ENCODE results near the gene AKAP8. TPM values are rescaled to one million over a fixed set of nuclear protein-coding genes. Genes with fewer than 3 reads are reported as not detected.
A peak's percentile ranks its signal among the peaks of the same experiment; 100 is the strongest.
"Not testable (repeated sequence)": the region's sequence is repeated elsewhere in the genome, so short reads cannot be mapped to it uniquely, and the experiment has no call there.

AKAP8 gene
- total RNA-seq, 2 experiments from 2014 or later = 54.5 to 57.1 TPM

DNA sequence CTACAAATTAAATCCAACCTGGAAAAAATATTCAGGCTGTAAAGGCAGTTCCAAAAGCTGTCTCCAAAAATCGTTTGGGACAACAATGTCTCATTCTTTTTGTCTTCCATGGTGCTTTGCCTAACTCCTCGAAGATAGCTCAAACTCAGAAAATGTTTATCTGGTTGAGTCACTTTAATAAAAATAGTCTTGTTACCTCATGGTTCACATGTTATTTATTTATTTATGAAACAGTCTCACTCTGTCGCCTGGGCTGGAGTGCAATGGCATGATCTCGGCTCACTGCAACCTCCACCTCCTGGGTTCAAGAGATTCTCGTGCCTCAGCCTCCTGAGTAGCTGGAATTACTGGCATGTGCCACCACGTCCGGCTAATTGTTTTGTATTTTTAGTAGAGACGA lies 42.4 kb downstream of the AKAP8 start:
- Mint-ChIP-seq H3K36me3 (ENCODE audit: low read depth) (no peaks in the 10 kb centered on the region), H3K9me3 (no peaks in the 10 kb centered on the region), H3K4me1 (peaks cover 8% of the 10 kb centered on the region), H3K27me3 (no peaks in the 10 kb centered on the region), H3K27ac (no peak overlapping the region), H3K4me3 (no peak overlapping the region)
- ChIA-PET POLR2A (no interaction called here), CTCF (interaction anchor here (0.6 to 1.4 kb wide), 4 partner anchors 13 to 215 kb away, joined by 3 to 6 read pairs (median 4); no protein-coding TSS in a partner anchor)
- no peak for DNase-seq

DNA sequence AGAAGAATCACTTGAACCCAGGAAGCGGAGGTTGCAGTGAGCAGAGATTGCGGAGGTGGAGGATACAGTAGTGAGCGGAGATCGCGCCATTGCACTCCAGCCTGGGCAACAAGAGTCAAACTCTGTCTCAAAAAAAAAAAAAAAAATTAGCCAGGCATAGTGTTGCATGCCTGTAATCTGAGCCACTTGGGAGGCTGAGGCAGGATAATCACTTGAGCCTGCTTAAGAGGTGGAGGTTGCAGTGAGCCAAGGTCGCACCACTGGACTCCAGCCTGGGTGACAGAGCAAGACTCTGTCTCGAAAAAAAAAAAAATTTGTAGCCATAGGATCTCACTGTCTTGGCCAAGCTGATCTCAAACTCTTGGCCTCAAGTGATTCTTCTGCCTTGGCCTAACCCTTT lies 43.6 kb downstream of the AKAP8 start:
- DNase-seq; H3K4me3 Mint-ChIP-seq; POLR2A ChIA-PET; H3K9me3 Mint-ChIP-seq; H3K27me3 Mint-ChIP-seq; H3K4me1 Mint-ChIP-seq; H3K27ac Mint-ChIP-seq; H3K36me3 Mint-ChIP-seq (ENCODE audit: low read depth): not testable (repeated sequence)
- CTCF ChIA-PET = interaction anchor here (0.7 kb wide), 1 partner anchor 750 kb away, joined by 4 read pairs; no protein-coding TSS in a partner anchor

DNA sequence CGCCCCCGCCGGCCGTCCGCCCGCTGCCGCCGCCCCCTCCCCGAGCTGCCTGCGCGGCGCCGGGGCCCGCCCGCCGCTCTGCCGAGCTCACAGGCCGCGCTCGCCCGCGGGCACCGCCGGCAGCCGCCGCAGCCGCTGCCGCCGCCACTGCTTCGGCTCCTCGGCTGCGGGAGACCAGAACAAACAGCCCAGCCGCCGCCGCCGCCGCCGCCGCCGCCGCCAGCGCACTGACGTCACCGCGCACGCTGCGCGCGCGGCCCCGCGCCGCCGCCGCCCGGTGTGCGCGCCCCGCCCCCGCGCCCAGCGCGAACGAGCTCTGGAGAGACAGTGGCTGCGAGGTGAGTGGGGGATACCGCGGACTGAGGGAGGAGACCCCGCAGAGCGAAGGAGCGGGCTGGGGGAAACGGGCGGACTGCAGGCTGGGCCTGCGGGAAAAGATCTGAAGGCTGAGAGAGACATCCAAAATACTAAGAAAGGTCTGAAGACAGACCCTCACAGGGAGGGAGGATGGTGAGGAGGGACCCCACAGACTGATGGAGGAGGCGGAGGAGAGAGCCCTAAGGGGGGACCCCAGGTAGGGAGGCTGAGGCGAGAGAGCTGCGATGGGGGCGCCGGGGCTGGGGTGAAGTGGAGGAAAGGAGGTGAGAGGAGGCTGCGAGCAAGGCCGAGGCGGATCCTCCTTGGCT lies 47.1 kb downstream of the AKAP8 start, which contains the start of gene BRD4:
TSS of gene BRD4 (minus strand) at position 229 of the 686 bp plus-strand sequence. CDS start 59,440 bp downstream, outside the sequence.
- Mint-ChIP-seq H3K4me1 (peaks cover 40% of the 10 kb centered on the region), H3K4me3 (peak within 1 kb of the TSS; percentile 95), H3K9me3 (no peaks in the 10 kb centered on the region), H3K27me3 (no peaks in the 10 kb centered on the region), H3K36me3 (ENCODE audit: low read depth) (peaks cover 9% of the 10 kb centered on the region), H3K27ac (peak within 1 kb of the TSS; percentile 94)
- DNase-seq = peak; percentile 74
- ChIA-PET CTCF (interaction anchor here (0.7 to 1.8 kb wide), 4 partner anchors 11 to 223 kb away, joined by 3 to 4 read pairs (median 3); no protein-coding TSS in a partner anchor), POLR2A (no interaction called here)

DNA sequence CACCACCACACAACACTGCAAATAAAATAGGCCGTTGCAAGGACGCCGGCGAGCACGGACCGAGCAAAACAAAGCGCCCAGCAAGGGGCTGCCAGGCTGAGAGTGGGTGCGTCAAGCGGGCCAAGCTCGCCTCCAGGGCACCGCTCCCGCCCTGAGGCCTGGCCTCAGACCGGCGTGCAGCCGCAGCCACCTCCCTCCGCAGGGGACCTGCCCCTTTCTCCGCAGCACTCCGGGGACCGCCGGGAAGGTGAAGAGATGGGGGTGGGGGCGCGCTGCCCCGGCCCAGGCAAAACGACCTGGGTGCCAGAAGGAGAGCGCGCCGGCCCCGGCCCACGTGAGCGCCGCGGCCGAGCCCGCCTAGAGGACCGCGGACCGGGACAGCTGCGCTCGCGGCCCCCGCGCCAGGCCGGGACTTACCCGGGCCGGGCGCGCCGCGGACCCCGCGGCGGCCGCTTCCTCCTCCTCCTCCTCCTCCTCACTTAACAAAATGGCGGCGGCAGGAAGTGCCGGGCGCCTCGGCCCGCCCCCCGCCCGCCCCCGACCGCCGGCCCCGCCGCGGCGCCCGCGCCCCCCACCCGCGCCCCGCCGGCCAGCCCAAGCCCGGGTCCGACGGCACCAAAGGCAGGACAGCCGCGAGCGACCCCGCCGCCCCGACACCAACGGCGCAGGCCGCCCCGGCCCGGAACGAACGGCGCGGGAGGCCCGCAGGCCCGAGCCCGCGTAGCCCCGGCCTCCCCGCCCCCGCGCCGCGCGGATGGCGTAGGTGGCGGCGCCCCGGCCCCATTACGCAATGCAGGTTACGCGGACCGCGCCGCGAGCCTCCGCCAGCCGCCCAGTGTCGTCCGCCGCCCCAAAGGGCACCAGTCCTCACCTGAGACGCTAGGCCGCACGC lies 47.9 kb downstream of the AKAP8 start:
- peak; percentile 61 for DNase-seq
- H3K9me3 Mint-ChIP-seq = no peaks in the 10 kb centered on the region
- H3K27me3 Mint-ChIP-seq = no peaks in the 10 kb centered on the region
- H3K36me3 Mint-ChIP-seq (ENCODE audit: low read depth) = peaks cover 13% of the 10 kb centered on the region
- POLR2A ChIA-PET = no interaction called here
- H3K4me3 Mint-ChIP-seq = peak overlapping the region; percentile 95
- peak overlapping the region; percentile 91 for H3K27ac Mint-ChIP-seq
- CTCF ChIA-PET = interaction anchor here (0.7 to 1.3 kb wide), 3 partner anchors 51 to 224 kb away, joined by 3 read pairs; no protein-coding TSS in a partner anchor
- peaks cover 47% of the 10 kb centered on the region for H3K4me1 Mint-ChIP-seq

DNA sequence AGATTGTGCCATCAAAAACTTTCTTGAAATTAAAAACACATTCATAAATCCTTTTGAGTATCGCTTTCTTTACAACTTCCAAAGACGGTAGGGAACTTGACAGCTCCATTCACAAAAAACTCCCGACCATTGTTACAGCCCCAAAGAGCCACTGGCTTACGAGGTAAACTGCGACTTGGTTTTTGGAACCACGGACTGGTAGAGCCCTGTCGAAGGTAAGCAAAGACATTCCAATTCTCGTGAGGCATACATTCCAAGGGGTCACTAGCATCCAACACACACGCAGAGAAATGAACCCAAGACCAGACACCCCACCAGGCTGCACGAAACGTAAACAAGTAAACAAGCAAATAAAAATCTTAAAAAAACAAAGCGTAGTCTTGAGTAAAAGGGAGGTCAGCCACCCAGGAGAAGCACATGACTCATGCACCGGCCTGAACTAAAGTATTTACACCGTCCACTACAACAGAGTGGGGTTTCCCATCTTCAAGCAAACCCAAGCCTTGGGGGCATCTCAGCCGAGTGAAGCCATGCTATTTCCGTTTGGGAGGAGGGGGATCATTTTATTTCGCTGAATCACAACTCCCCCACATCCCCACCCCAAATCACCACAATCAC lies 48.7 kb downstream of the AKAP8 start:
- CTCF ChIA-PET = no interaction called here
- Mint-ChIP-seq H3K4me1 (peaks cover 52% of the 10 kb centered on the region), H3K9me3 (no peaks in the 10 kb centered on the region), H3K27ac (peak overlapping the region; percentile 91), H3K27me3 (no peaks in the 10 kb centered on the region), H3K4me3 (peak overlapping the region; percentile 95), H3K36me3 (ENCODE audit: low read depth) (peaks cover 14% of the 10 kb centered on the region)
- POLR2A ChIA-PET = interaction anchor here (0.6 kb wide), 1 partner anchor 88 kb away, joined by 3 read pairs; the partner anchor contains the start of gene AKAP8L
- peak; percentile 10 for DNase-seq

DNA sequence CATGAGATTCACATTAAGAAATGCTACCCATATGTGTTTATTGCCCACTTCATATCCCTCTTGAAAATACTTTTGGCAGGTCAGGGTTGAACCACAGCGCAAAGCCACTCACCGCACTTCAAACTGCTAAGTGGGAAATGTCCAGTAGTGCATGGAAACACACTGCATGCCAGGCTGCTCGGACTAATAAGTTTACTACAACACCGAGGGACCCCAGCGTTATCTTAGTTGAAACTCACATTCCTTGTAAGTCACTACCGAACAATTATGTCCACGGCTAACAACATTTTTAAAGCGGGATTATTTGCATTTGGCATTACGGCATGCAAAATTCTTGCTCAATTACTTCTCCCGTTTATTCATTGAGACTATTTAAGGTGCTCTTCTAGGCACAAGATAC lies 51.3 kb downstream of the AKAP8 start:
- no peak overlapping the region for H3K4me3 Mint-ChIP-seq

DNA sequence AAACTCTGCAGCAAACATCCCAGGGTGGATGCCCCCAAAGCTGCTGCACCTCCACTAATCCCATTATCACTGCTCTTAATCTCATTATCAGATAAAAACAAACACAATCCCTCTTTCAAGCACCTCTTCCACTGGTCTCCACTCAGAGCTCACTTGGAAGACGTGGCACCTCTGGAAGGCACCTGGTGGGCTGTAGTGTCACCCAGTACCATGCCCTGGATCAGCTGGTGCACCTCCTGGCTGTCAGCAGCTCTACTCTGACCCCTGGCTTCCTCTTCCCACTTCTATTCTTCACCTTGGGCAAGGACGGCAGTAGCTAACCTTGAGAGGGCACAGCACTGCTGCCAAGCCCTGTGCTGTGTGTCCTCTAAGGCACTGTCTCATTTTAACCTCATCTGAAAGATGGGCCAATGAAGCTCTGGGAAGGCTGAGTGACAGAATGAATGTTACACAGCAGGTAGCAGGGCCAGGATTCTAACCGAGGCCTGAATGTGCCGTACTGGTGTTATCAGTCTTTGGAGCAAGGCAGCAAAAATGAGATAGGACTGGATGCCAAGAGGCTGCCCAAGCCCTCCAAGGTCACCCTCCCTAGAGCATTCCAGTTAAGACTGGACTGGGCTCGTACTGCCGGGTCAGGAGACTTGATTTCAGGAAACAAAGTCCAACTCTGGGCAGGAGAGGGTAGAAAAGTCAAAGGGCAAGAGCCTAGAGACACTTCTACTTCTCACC lies 54.6 kb downstream of the AKAP8 start:
- CTCF ChIA-PET = interaction anchor here (0.7 kb wide), 1 partner anchor 212 kb away, joined by 6 read pairs; no protein-coding TSS in a partner anchor
- H3K4me1 Mint-ChIP-seq = peaks cover 83% of the 10 kb centered on the region
- H3K27ac Mint-ChIP-seq = peak overlapping the region; percentile 1
- no peaks in the 10 kb centered on the region for H3K9me3 Mint-ChIP-seq
- peaks cover 18% of the 10 kb centered on the region for H3K36me3 Mint-ChIP-seq (ENCODE audit: low read depth)
- POLR2A ChIA-PET = no interaction called here
- no peaks in the 10 kb centered on the region for H3K27me3 Mint-ChIP-seq
- H3K4me3 Mint-ChIP-seq = no peak overlapping the region
- DNase-seq = no peak

More for the DNA sequence above, 51.3 kb downstream of the AKAP8 start:
- no peak for DNase-seq
- no peak overlapping the region for H3K27ac Mint-ChIP-seq
- H3K9me3 Mint-ChIP-seq = no peaks in the 10 kb centered on the region
- ChIA-PET CTCF (no interaction called here), POLR2A (no interaction called here)
- peaks cover 71% of the 10 kb centered on the region for H3K4me1 Mint-ChIP-seq
- no peaks in the 10 kb centered on the region for H3K27me3 Mint-ChIP-seq
- peaks cover 16% of the 10 kb centered on the region for H3K36me3 Mint-ChIP-seq (ENCODE audit: low read depth)

DNA sequence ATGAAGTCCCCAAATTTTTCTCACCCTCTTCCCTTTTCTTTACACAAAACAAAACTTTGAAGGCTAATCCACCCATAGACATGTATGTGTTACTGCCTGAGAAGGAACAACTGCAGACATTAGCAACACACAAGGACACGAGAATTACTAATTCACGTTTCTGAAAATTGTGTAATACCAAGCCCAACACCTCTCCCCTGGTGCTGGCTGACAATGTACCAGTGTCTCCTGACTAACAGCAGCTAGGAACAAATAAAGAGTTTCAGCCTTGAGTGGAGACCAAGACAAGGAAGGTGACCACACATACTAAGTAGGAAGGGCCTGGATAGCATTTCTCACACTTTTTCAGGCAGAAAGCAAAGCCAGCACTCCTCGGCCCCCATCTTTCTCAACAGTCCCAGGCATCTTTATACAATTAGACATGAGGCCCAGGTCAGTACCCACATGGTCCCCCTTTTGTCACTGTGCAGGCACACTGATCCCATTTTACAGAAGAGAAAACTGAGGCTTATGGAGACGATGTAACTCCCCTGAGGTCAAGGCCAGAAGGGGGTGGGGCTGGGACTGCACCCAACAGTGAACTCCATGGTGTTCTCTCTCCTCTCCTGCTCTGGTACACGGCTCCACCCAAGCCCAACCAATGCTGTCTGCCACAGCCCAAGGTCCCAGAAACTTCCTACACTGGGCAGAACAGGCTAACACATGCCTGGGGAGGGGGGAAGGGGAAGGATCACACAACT lies 55.9 kb downstream of the AKAP8 start:
- Mint-ChIP-seq H3K27ac (peak overlapping the region; percentile 41), H3K36me3 (ENCODE audit: low read depth) (peaks cover 15% of the 10 kb centered on the region), H3K4me1 (peaks cover 82% of the 10 kb centered on the region), H3K4me3 (no peak overlapping the region), H3K27me3 (no peaks in the 10 kb centered on the region), H3K9me3 (no peaks in the 10 kb centered on the region)
- no peak for DNase-seq
- ChIA-PET CTCF (no interaction called here), POLR2A (no interaction called here)

DNA sequence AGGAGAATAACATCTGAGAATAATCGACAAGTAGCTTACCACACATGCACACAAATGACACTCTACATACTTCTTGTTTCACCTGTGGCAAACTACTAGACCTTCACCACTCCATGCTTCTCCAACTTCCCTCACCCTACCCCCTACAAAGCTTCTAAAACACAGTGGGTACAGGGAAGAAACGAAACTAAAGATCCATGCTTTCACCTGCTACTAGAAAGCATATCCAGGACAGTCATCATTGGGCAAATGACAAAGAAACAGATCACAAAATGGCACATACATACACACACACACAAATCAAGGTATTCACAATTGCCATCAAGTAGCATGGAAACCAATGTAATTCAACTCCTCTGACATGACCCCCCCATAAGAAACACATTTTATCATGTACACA lies 57.8 kb downstream of the AKAP8 start:
- POLR2A ChIA-PET = no interaction called here

DNA sequence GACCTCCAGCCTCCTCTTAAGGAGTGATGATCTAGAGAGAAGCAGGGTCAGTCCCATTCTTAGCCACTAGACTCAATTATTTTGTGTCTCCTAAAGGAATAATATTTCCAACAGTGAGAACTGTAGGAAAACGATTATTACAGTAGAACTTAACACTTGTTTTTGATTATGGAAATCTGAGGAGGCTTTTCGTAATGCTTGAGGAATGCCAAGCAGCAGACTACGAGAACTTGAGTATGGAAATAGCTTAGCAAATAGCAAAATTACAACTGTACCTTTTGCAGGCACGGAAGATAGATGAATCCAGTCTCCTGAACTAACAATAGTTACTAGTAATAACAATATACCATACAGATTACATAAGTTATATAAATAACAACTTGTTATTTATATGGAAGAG lies 59.5 kb downstream of the AKAP8 start:
- peaks cover 12% of the 10 kb centered on the region for H3K36me3 Mint-ChIP-seq (ENCODE audit: low read depth)
- no peak overlapping the region for H3K4me3 Mint-ChIP-seq
- ChIA-PET CTCF (interaction anchor here (0.6 kb wide), 1 partner anchor 839 kb away, joined by 3 read pairs; no protein-coding TSS in a partner anchor), POLR2A (no interaction called here)
- DNase-seq = no peak
- no peaks in the 10 kb centered on the region for H3K27me3 Mint-ChIP-seq
- H3K9me3 Mint-ChIP-seq = no peaks in the 10 kb centered on the region
- peaks cover 84% of the 10 kb centered on the region for H3K4me1 Mint-ChIP-seq
- H3K27ac Mint-ChIP-seq = no peak overlapping the region

More for the DNA sequence above, 57.8 kb downstream of the AKAP8 start:
- peaks cover 13% of the 10 kb centered on the region for H3K36me3 Mint-ChIP-seq (ENCODE audit: low read depth)
- H3K27ac Mint-ChIP-seq = peak overlapping the region; percentile 11
- peaks cover 85% of the 10 kb centered on the region for H3K4me1 Mint-ChIP-seq
- CTCF ChIA-PET = interaction anchor here (1.6 kb wide), 1 partner anchor 12 kb away, joined by 4 read pairs; no protein-coding TSS in a partner anchor
- H3K4me3 Mint-ChIP-seq = no peak overlapping the region
- no peak for DNase-seq
- no peaks in the 10 kb centered on the region for H3K9me3 Mint-ChIP-seq
- no peaks in the 10 kb centered on the region for H3K27me3 Mint-ChIP-seq

DNA sequence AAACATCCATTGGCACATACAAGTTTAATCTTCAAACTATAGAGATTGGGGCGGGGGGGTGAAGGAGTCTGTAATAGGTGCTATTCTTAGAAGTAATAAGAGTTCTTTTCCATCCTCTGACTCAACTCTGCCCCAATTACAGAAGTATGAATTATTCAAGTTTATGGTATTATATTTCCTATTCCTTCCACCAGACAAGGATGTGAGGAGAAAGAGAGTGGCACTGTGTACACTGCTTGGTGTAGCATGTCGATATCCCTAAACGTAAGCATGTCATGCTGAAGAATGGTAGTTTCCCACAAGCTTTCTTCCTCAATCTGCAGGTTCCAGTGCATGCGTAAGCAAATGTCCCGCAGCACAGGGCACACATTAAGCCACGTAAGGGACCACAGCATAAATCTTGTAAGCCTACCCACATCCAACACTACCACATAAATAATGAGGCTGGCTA lies 61.3 kb downstream of the AKAP8 start:
- ChIA-PET CTCF (interaction anchor here (0.9 kb wide), 1 partner anchor 10 kb away, joined by 3 read pairs; no protein-coding TSS in a partner anchor), POLR2A (no interaction called here)
- Mint-ChIP-seq H3K4me1 (peaks cover 80% of the 10 kb centered on the region), H3K9me3 (no peaks in the 10 kb centered on the region), H3K27ac (peak overlapping the region; percentile 13), H3K4me3 (no peak overlapping the region), H3K27me3 (no peaks in the 10 kb centered on the region), H3K36me3 (ENCODE audit: low read depth) (peaks cover 10% of the 10 kb centered on the region)
- DNase-seq = no peak

All from activated CD4-positive, alpha-beta T cell treated with anti-CD3 and anti-CD28 coated beads, Interleukin-2, amount 10 ng/mL, durations not matched to agents 7 days and 5 days (primary cell).